Activated CD8-positive, alpha-beta memory T cell treated with anti-CD3 and anti-CD28 coated beads, Interleukin-2, amount 10 ng/mL, durations not matched to agents 7 days and 5 days (primary cell): ENCODE data around the gene PTTG1IP2. TPM values are rescaled to one million over a fixed set of nuclear protein-coding genes. Genes with fewer than 3 reads are reported as not detected.
A peak's percentile ranks its signal among the peaks of the same experiment; 100 is the strongest.

Experiments used
- ATAC-seq: fragments of 150-1000 bp; cut with Tn5 transposase; one replicate; pipeline ENCODE4 v1.10.0; 2021; ENCODE audit warnings: moderate library complexity
- CTCF ChIA-PET: fragments of 350-600 bp; sonication (Branson Sonifier 250); formaldehyde crosslinking; loops from one replicate; lab custom pipeline; 2021; ENCODE audit warnings: antibody characterized with exemption; lab: Charles Lee
- DNase-seq: peaks from one replicate; pipeline ENCODE4 v3.0.0-alpha.2; 2020
- H3K27ac Mint-ChIP-seq: one replicate; pipeline ENCODE4 v1.8.0; 2021; ENCODE audit warnings: mild to moderate bottlenecking, mixed read lengths
- H3K27me3 Mint-ChIP-seq: one replicate; pipeline ENCODE4 v1.8.0; 2021; ENCODE audit warnings: mixed read lengths
- H3K36me3 Mint-ChIP-seq: one replicate; pipeline ENCODE4 v1.8.0; 2021; ENCODE audit warnings: mild to moderate bottlenecking, mixed read lengths
- H3K4me1 Mint-ChIP-seq: one replicate; pipeline ENCODE4 v1.8.0; 2021; ENCODE audit warnings: mixed read lengths
- H3K4me3 Mint-ChIP-seq: one replicate; pipeline ENCODE4 v1.8.0; 2021; ENCODE audit warnings: mild to moderate bottlenecking, moderate library complexity, mixed read lengths
- H3K9me3 Mint-ChIP-seq: one replicate; pipeline ENCODE4 v1.8.0; 2022; ENCODE audit warnings: low read depth, mixed read lengths
- total RNA-seq, 2 experiments: library from RNA; stranded (reverse); gene quantifications; one replicate each; pipeline ENCODE4 v1.2.3, GENCODE V29; 2021

Gene PTTG1IP2
- not detected for total RNA-seq

GRCh38 chr7:90469554-90469953 is at the start of gene PTTG1IP2:
Gene PTTG1IP2, plus strand, starts transcription at chr7:90469639. Its CDS starts 148 bp downstream, at chr7:90469787.
- Mint-ChIP-seq H3K9me3 (peaks cover 8% of the 10 kb centered on the region), H3K4me1 (no peaks in the 10 kb centered on the region), H3K27me3 (no peaks in the 10 kb centered on the region), H3K27ac (no peak within 1 kb of the TSS), H3K4me3 (no peak within 1 kb of the TSS), H3K36me3 (no peaks in the 10 kb centered on the region)
- ATAC-seq (no peak), DNase-seq (no peak)
- CTCF ChIA-PET, result no interaction called here

GRCh38 chr7:90421651-90422050 is 47.8 kb upstream of the PTTG1IP2 start:
- Mint-ChIP-seq H3K4me3 (no peak overlapping the region), H3K36me3 (no peaks in the 10 kb centered on the region)
- CTCF ChIA-PET, result interaction anchor here (1.6 to 1.8 kb wide), 2 partner anchors 10 to 270 kb away, joined by 3 to 4 read pairs; no protein-coding TSS in a partner anchor

GRCh38 chr7:90424720-90425119 is 44.7 kb upstream of the PTTG1IP2 start:
- peaks cover 18% of the 10 kb centered on the region for H3K4me1 Mint-ChIP-seq
- ATAC-seq, result no peak
- H3K27me3 Mint-ChIP-seq, result no peaks in the 10 kb centered on the region
- no peaks in the 10 kb centered on the region for H3K36me3 Mint-ChIP-seq
- CTCF ChIA-PET, result interaction anchor here (5.0 kb wide), 1 partner anchor 270 kb away, joined by 69 read pairs; the partner anchor contains the start of gene STEAP1
- peak overlapping the region; percentile 58 for H3K27ac Mint-ChIP-seq
- no peak overlapping the region for H3K4me3 Mint-ChIP-seq
- no peaks in the 10 kb centered on the region for H3K9me3 Mint-ChIP-seq
- DNase-seq, result no peak

More at GRCh38 chr7:90421651-90422050, 47.8 kb upstream of the PTTG1IP2 start:
- DNase-seq (no peak), ATAC-seq (no peak)
- peaks cover 18% of the 10 kb centered on the region for H3K4me1 Mint-ChIP-seq
- no peaks in the 10 kb centered on the region for H3K9me3 Mint-ChIP-seq
- no peak overlapping the region for H3K27ac Mint-ChIP-seq
- no peaks in the 10 kb centered on the region for H3K27me3 Mint-ChIP-seq

- Mint-ChIP-seq H3K4me1 (peaks cover 18% of the 10 kb centered on the region), H3K9me3 (no peaks in the 10 kb centered on the region), H3K27me3 (no peaks in the 10 kb centered on the region), H3K4me3 (no peak overlapping the region), H3K36me3 (no peaks in the 10 kb centered on the region), H3K27ac (peak overlapping the region; percentile 13)
- ATAC-seq (peak; percentile 58), DNase-seq (no peak)
- CTCF ChIA-PET, result interaction anchor here (5.0 kb wide), 1 partner anchor 271 kb away, joined by 69 read pairs; the partner anchor contains the start of gene STEAP1
Measured at GRCh38 chr7:90425376-90425775, 44.1 kb upstream of the PTTG1IP2 start.

- ATAC-seq (no peak), DNase-seq (no peak)
- Mint-ChIP-seq H3K36me3 (no peaks in the 10 kb centered on the region), H3K9me3 (peaks cover 2% of the 10 kb centered on the region), H3K27me3 (peaks cover 4% of the 10 kb centered on the region), H3K4me3 (no peak overlapping the region), H3K27ac (no peak overlapping the region), H3K4me1 (peaks cover 4% of the 10 kb centered on the region)
- CTCF ChIA-PET, result interaction anchor here (1.2 to 1.4 kb wide), 3 partner anchors 9 to 277 kb away, joined by 3 to 4 read pairs (median 4); partner anchors contain the start of gene STEAP1
Measured at GRCh38 chr7:90430614-90431460, 38.6 kb upstream of the PTTG1IP2 start.

- no peak for ATAC-seq
- Mint-ChIP-seq H3K4me3 (no peak overlapping the region), H3K4me1 (no peaks in the 10 kb centered on the region), H3K9me3 (peaks cover 2% of the 10 kb centered on the region), H3K27ac (no peak overlapping the region), H3K36me3 (no peaks in the 10 kb centered on the region), H3K27me3 (peaks cover 9% of the 10 kb centered on the region)
- DNase-seq, result no peak
- CTCF ChIA-PET, result no interaction called here
Measured at GRCh38 chr7:90432752-90433151, 36.7 kb upstream of the PTTG1IP2 start.

- H3K27ac Mint-ChIP-seq, result no peak overlapping the region
- CTCF ChIA-PET, result interaction anchor here (0.6 kb wide), 1 partner anchor 126 kb away, joined by 3 read pairs; no protein-coding TSS in a partner anchor
- ATAC-seq, result no peak
- no peaks in the 10 kb centered on the region for H3K4me1 Mint-ChIP-seq
- H3K4me3 Mint-ChIP-seq, result no peak overlapping the region
- H3K36me3 Mint-ChIP-seq, result no peaks in the 10 kb centered on the region
- peaks cover 2% of the 10 kb centered on the region for H3K9me3 Mint-ChIP-seq
- no peak for DNase-seq
- peaks cover 11% of the 10 kb centered on the region for H3K27me3 Mint-ChIP-seq
Measured at GRCh38 chr7:90433221-90433620, 36.2 kb upstream of the PTTG1IP2 start.

- no peak for DNase-seq
- CTCF ChIA-PET, result interaction anchor here (1.2 kb wide), 2 partner anchors 10 to 18 kb away, joined by 3 to 5 read pairs; no protein-coding TSS in a partner anchor
- Mint-ChIP-seq H3K4me3 (no peak overlapping the region), H3K27me3 (peaks cover 11% of the 10 kb centered on the region), H3K36me3 (no peaks in the 10 kb centered on the region), H3K4me1 (no peaks in the 10 kb centered on the region), H3K9me3 (no peaks in the 10 kb centered on the region), H3K27ac (no peak overlapping the region)
- ATAC-seq, result no peak
Measured at GRCh38 chr7:90445633-90446032, 23.8 kb upstream of the PTTG1IP2 start.

GRCh38 chr7:90446137-90446899 is 23.1 kb upstream of the PTTG1IP2 start:
- DNase-seq (no peak), ATAC-seq (no peak)
- no peaks in the 10 kb centered on the region for H3K9me3 Mint-ChIP-seq
- CTCF ChIA-PET, result interaction anchor here (1.2 kb wide), 1 partner anchor 9 kb away, joined by 3 read pairs; no protein-coding TSS in a partner anchor
- H3K27ac Mint-ChIP-seq, result no peak overlapping the region
- H3K27me3 Mint-ChIP-seq, result peaks cover 17% of the 10 kb centered on the region
- H3K36me3 Mint-ChIP-seq, result no peaks in the 10 kb centered on the region
- H3K4me3 Mint-ChIP-seq, result no peak overlapping the region
- no peaks in the 10 kb centered on the region for H3K4me1 Mint-ChIP-seq

GRCh38 chr7:90453259-90453891 is 16.1 kb upstream of the PTTG1IP2 start:
- H3K36me3 Mint-ChIP-seq, result no peaks in the 10 kb centered on the region
- no peak overlapping the region for H3K27ac Mint-ChIP-seq
- CTCF ChIA-PET, result no interaction called here
- DNase-seq (no peak), ATAC-seq (no peak)
- H3K4me1 Mint-ChIP-seq, result peaks cover 6% of the 10 kb centered on the region
- no peak overlapping the region for H3K4me3 Mint-ChIP-seq
- H3K27me3 Mint-ChIP-seq, result peaks cover 13% of the 10 kb centered on the region
- H3K9me3 Mint-ChIP-seq, result no peaks in the 10 kb centered on the region

GRCh38 chr7:90453931-90454330 is 15.5 kb upstream of the PTTG1IP2 start:
- H3K9me3 Mint-ChIP-seq, result no peaks in the 10 kb centered on the region
- ATAC-seq (no peak), DNase-seq (no peak)
- CTCF ChIA-PET, result no interaction called here
- peaks cover 6% of the 10 kb centered on the region for H3K4me1 Mint-ChIP-seq
- H3K27me3 Mint-ChIP-seq, result peaks cover 13% of the 10 kb centered on the region
- H3K4me3 Mint-ChIP-seq, result no peak overlapping the region
- no peaks in the 10 kb centered on the region for H3K36me3 Mint-ChIP-seq
- H3K27ac Mint-ChIP-seq, result no peak overlapping the region

GRCh38 chr7:90455163-90456030 is 14.0 kb upstream of the PTTG1IP2 start:
- Mint-ChIP-seq H3K9me3 (no peaks in the 10 kb centered on the region), H3K4me1 (peaks cover 6% of the 10 kb centered on the region), H3K27me3 (peaks cover 10% of the 10 kb centered on the region), H3K27ac (no peak overlapping the region), H3K36me3 (no peaks in the 10 kb centered on the region), H3K4me3 (no peak overlapping the region)
- DNase-seq (no peak), ATAC-seq (peak; percentile 66)
- CTCF ChIA-PET, result interaction anchor here (0.7 to 1.2 kb wide), 7 partner anchors 9 to 579 kb away, joined by 3 to 6 read pairs (median 3); no protein-coding TSS in a partner anchor
